NCI-H524 treated with DMSO at 0.1 percent for 48 hours (cell line): ENCODE measurements around the gene KLHL17.
"Not testable (repeated sequence)": the region's sequence is repeated elsewhere in the genome, so short reads cannot be mapped to it uniquely, and the experiment has no call there.

Experiments used
- DNase-seq: peaks from one replicate; lab custom pipeline; 2025; lab: John Stamatoyannopoulos, UW

The KLHL17 gene

DNA sequence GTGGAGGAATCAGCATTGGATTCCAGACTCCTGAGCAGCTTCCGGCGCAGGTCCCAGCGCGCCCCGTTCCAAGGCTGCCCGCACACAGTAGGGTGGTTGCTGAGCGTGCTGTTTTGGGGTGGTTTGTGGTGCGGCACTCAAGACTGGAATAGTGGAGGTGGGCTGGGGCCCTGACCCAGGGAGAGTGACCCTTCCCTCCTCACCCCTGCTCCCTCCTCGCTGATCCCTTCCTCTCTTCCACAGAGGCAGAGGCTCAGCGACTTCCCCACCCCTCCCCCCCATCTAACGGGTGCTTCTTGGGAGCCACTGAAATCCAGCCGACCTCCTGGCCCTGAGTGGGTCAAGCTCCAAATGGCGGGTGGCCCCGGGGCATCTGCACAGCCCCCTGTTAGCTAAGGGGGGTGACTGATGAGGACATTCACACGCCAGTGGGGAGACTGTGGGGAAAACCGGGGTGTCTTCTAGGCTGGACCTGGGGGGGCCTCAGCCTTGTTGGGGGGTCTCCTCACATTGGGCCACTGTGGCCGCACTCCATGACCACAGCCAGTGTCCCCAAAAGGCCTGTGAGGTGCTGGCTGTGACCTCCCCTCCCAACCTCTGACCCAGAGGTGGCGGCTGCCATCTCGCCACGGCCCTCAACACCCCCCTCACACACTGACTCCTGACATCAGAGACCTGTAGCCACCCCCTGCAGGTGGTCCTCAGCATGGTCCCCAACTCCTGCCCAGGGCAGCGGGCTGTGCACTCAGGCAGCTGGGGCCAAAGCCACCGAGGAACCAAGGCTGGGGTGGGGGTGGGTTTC, 43.4 kb downstream of the KLHL17 start:
- DNase-seq, result no peak

DNA sequence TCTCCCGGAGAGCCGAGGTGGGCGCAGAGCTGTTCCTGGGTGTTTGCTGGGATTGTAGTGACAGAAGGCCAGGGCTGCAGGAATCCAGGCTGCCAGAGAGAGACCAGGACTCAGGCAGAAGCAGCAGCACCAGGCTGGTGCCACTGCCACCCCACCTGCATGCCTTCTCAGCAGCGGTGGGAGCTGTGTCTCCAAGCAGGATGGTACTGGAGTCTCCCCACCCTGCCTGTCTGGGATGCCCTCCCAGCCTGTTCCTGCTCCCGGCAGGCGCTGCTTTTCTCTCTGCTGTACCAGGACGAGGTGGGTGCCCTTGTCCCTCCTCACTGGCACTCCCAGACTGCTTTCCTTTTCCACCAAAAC, 44.0 kb downstream of the KLHL17 start:
- DNase-seq, result no peak

DNA sequence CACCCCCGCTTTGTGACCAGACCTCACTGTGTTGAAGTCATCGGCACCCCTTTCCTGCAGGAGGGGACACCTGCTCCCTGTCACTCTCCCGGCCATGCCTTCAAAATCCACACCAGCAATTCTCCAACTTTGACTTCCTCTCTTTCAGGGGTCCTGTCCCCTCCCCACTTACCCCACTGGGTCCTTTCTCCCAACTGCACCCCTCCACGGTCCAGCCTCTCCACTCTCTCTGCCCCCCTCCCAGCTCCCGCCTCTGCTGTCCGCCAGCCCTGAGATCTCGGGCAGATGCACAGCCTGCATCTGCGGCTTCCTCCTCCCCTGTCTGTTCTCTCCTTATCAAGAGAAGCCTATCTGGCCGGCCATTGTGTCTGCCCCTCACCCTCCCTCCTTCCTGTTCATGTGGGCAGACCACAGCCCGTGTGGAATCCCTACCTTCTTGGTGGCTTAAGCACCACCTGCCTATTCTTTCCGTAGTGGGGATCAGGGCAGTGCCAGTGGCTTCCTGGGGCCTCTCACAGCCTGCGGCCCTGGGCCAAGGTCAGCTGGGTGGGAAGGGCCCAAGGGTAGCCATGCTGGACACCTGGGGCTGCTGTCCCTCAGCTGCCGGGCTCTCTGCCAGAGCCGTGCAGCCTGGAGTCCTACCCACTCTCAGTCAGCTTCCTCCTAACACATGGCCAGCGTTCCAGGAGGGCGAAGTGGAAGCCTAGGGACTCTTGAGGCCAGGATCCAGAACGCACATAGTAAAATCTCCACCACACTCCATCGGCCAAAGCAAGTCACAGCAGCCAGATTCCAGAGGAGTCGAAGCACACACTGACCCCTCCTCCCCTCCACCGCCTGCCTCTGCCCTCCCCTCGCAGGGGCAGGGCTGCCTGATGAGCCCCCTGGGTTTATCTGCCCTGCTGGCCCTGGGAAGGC, 44.7 kb downstream of the KLHL17 start:
- no peak for DNase-seq

DNA sequence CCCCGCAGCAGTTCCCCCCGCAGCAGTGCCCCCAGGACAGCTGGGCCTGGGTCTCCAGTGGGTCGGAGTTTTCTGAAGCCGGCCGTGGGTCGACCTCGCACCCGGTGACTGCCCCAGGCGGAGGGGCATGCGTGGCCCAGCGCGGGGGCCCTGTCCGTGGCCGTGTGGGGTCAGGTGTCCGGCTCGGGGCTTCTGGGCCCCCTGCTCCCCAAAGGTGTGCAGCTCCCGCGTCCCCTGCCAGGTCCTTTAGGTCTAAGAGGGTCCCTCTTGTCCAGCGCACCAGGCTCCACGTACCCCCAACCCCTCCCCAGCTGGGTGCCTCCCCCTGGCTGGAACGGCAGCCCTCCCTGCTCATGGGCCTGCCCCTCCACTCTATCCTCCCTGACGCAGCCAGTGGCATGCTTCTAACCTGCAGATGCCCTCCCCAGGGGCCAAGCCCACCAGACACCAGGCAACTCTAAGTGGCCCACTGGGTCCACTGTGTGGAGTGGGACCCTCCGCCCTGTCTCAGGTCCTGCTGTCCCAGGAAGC, 45.5 kb downstream of the KLHL17 start:
- DNase-seq, result no peak

GRCh38 chr1:1006305-1007159, 46.1 kb downstream of the KLHL17 start:
- DNase-seq, result no peak

DNA sequence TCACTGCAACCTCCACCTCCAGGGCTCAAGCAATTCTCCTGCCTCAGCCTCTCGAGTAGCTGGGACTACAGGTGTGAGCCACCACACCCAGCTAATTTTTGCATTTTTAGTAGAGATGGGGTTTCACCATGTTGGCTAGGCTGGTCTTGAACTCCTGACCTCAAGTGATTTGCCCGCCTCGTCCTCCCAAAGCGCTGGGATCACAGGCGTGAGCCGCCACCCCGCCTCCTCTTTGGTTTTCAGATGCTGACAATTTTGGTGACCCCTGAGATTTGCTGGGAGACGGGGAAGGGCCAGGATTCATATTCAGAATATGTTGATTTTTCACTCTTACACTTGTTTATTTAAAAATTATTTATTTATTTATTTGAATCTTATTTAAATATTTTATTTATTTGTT, 49.7 kb downstream of the KLHL17 start:
- DNase-seq, result not testable (repeated sequence)

DNA sequence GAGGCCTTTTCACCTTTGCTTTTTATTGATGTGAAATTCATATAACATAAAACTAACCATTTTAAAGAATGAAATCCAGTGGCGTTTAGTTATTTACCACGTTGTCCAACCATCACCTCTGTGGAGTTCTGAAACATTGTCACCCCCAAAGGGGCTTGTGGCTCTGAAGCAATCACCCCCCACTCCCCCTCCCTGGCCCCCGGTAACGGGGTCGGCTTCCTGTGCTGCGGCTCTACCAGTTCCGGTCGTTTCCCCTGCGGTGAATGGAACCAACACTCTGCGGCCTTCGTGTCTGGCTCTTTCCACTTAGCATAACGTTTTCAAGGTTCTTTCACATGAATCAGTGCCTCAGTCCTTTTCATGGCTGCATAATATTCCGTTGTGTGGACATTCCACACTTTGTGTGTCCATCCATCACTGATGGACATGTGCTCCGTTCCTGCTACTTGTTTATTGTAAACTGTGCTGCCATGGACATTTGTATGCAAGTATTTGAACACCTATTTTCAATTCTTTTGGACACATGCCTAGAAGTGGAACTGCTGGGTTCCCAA, 51.1 kb downstream of the KLHL17 start:
- no peak for DNase-seq

- not testable (repeated sequence) for DNase-seq
Measured at GRCh38 chr1:1012736-1013104, 52.3 kb downstream of the KLHL17 start.

DNA sequence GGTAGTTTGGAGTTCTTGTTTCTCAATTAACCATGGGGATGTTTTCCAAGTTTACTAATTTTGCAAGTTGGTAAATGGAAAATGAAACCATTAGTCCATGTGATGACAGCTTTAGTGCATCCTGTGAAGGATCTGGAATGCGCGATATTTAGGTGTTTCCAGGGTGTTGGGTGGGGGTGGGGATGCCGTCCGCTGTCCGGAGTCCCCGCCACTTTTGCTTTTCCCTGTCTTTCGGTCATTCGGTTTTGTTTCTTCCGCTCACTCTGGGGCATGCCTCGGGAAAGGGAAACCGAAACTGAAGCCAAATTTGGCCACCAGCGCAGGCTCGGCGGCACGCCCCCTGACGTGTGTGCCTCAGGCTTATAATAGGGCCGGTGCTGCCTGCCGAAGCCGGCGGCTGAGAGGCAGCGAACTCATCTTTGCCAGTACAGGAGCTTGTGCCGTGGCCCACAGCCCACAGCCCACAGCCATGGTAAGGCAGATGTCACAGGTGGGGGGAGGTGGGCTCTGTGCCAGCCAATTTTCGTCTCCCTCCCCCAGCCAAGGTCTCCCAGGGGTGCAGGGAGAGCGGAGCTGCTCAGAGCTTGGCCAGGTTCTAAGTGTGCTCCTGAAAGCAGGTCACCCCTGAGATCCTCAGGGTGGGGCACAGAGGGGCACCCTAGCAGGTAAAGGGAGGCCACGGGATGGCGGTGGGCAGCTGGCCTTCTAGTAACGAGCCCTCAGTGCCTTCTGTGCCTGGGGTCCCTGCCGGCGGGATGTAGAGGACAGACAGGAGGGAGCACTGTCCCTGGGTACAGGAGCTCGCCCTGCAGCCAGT, 52.9 kb downstream of the KLHL17 start, which contains the start of gene ISG15:
Gene ISG15, plus strand, starts transcription at position 393 of the 817 bp plus-strand sequence. Its CDS starts 77 bp downstream, at position 470.
- DNase-seq, result no peak

GRCh38 chr1:1013922-1014648, 53.7 kb downstream of the KLHL17 start:
- no peak for DNase-seq

DNA sequence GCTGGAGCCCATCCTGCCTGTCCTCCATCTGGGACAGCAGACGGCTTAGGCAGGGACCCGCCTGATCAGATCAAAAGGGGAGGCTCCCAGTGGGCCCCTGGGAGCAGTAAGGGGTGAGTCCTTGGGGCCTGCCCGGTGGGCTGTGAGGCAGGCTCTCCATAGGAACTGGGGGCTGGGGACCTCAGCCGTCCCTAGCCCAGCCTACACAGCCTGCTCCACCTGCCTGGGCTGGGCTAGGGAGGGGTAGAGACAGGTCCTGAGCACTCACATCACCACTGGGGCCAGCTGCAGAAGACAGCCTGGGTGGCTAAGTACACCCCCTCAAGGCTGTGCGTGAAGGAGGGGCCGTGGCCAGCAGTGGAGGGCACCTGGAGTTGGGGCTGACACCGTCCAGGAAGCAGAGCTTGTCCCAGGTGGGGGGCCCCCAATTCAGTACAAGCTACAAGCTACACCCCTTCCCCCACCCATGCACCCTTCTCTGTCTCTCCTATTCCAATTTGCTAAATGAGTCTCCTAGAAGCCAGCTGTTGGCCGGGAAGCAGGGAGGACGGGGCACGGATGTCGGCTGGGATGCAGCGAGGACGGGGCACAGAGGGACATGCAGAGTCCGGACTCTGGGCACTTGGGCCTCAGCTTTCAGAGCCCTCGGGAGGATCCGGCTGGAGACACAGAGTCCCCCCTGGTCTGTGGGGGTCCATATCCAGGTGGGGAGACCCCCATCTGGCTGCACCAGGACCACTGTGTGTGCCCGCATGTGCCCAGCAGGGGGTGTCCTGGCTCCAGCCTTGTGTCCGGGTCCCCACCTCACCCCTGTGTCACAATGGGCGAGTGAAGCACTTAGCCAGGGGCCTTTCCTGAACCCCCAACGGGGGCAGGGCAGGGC, 54.7 kb downstream of the KLHL17 start:
- DNase-seq, result no peak
